Measurements from ENCODE around the gene LMAN2.

DNA sequence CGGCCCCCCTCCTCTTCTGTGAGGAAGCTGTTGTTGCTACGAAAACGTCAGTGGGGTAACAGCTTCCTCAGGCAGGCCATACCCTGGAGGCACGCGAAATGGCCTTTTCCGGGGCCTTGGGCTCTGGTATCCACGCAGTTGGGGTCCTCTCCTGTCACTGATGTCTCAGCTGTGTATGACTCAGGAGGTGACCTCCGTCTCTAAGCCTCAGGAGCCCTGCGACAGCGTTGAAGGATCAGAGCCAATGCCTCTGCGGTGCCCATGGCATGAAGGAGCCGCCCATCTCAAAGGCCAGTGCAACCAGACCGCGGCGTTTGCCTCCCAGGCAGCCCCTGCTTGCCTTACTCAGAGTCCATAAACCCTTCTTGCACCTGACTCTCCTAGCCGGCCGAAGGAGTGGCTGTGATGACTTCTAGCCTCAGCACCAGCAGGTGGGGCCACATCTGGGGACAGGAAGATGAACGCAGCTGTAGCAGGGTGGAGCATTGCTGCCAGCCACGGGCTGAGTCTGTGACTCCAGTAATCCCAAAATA lies 38.8 kb downstream of the LMAN2 start:
- TF ChIP-seq POLR2A (IDR thresholded peaks at IDR 0.05) (no peak), EP300 (IDR thresholded peaks at IDR 0.05) (no peak)
- TF ChIP-seq, protein P1, sequence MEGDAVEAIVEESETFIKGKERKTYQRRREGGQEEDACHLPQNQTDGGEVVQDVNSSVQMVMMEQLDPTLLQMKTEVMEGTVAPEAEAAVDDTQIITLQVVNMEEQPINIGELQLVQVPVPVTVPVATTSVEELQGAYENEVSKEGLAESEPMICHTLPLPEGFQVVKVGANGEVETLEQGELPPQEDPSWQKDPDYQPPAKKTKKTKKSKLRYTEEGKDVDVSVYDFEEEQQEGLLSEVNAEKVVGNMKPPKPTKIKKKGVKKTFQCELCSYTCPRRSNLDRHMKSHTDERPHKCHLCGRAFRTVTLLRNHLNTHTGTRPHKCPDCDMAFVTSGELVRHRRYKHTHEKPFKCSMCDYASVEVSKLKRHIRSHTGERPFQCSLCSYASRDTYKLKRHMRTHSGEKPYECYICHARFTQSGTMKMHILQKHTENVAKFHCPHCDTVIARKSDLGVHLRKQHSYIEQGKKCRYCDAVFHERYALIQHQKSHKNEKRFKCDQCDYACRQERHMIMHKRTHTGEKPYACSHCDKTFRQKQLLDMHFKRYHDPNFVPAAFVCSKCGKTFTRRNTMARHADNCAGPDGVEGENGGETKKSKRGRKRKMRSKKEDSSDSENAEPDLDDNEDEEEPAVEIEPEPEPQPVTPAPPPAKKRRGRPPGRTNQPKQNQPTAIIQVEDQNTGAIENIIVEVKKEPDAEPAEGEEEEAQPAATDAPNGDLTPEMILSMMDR (IDR thresholded peaks at IDR 0.05), result no peak

Measured in suprapubic skin (tissue), 3 donors.